GM23338 (cell line): ENCODE results near the gene CAMTA1. TPM values are rescaled to one million over a fixed set of nuclear protein-coding genes. Genes with fewer than 3 reads are reported as not detected.

ENCODE experiments used
- ATAC-seq: fragments of 200-7000 bp; cut with Tn5 transposase; 3 replicates; pipeline ENCODE4 v1.9.1; 2020
- DNase-seq: peaks from one replicate; pipeline ENCODE4 v3.0.0-alpha.2; 2015; ENCODE audit warnings: low spot score
- H2AFZ ChIP-seq: fragments of 200-600 bp; sonication (generic); 2 replicates; pipeline ENCODE4 v1.8.0; 2016; ENCODE audit warnings: antibody characterized with exemption, mild to moderate bottlenecking, moderate library complexity
- H3F3A ChIP-seq: fragments of 200-600 bp; sonication (generic); replicated peaks from 2 replicates; pipeline ENCODE4 v1.8.0; 2017; ENCODE audit warnings: antibody characterized with exemption, mixed run types, low read depth
- H3K27ac ChIP-seq: fragments of 200-600 bp; sonication (generic); 2 replicates; pipeline ENCODE4 v1.6.1; 2016; ENCODE audit warnings: low read depth
- H3K27me3 ChIP-seq: fragments of 200-600 bp; sonication (generic); 2 replicates; pipeline ENCODE4 v1.8.0; 2016; ENCODE audit warnings: mild to moderate bottlenecking, mixed run types, moderate library complexity; ENCODE audit not compliant: insufficient read depth
- H3K36me3 ChIP-seq: fragments of 200-600 bp; sonication (generic); 2 replicates; pipeline ENCODE4 v1.8.0; 2016; ENCODE audit warnings: mild to moderate bottlenecking; ENCODE audit not compliant: insufficient read depth
- H3K4me1 ChIP-seq: fragments of 200-600 bp; sonication (generic); 2 replicates; pipeline ENCODE4 v1.8.0; 2016; ENCODE audit warnings: mild to moderate bottlenecking, moderate library complexity; ENCODE audit not compliant: insufficient read depth
- H3K4me2 ChIP-seq: fragments of 200-600 bp; sonication (generic); 2 replicates; pipeline ENCODE4 v1.7.1; 2017; ENCODE audit warnings: mixed run types
- H3K4me3 ChIP-seq: fragments of 200-600 bp; sonication (generic); 2 replicates; pipeline ENCODE4 v1.6.1; 2016; ENCODE audit warnings: mixed run types
- H3K79me2 ChIP-seq: fragments of 200-600 bp; sonication (generic); replicated peaks from 2 replicates; pipeline ENCODE4 v1.8.0; 2017; ENCODE audit warnings: mild to moderate bottlenecking; ENCODE audit not compliant: insufficient read depth
- H3K9me2 ChIP-seq: fragments of 200-600 bp; sonication (generic); 2 replicates; pipeline ENCODE4 v1.8.0; 2017; ENCODE audit not compliant: insufficient read depth
- H4K20me1 ChIP-seq: fragments of 200-600 bp; sonication (generic); replicated peaks from 2 replicates; pipeline ENCODE4 v1.8.0; 2017; ENCODE audit warnings: mild to moderate bottlenecking; ENCODE audit not compliant: insufficient read depth
- H3K27ac Mint-ChIP-seq: 2 replicates; pipeline ENCODE4 v1.8.0; 2020; ENCODE audit warnings: inconsistent platforms, mild to moderate bottlenecking, moderate library complexity, mixed read lengths
- H3K27me3 Mint-ChIP-seq: 3 replicates; pipeline ENCODE4 v1.8.0; 2022; ENCODE audit warnings: low read depth, mild to moderate bottlenecking, moderate library complexity, mixed read lengths, inconsistent platforms; ENCODE audit not compliant: insufficient read depth, poor library complexity
- H3K36me3 Mint-ChIP-seq: 3 replicates; pipeline ENCODE4 v1.8.0; 2021; ENCODE audit warnings: low read depth, mild to moderate bottlenecking, inconsistent platforms, moderate library complexity, mixed read lengths
- H3K4me1 Mint-ChIP-seq: 3 replicates; pipeline ENCODE4 v1.8.0; 2020; ENCODE audit warnings: mild to moderate bottlenecking, inconsistent platforms, mixed read lengths
- H3K4me3 Mint-ChIP-seq: 3 replicates; pipeline ENCODE4 v1.8.0; 2021; ENCODE audit warnings: moderate library complexity, mild to moderate bottlenecking, inconsistent platforms, mixed read lengths
- H3K9me3 Mint-ChIP-seq: 3 replicates; pipeline ENCODE4 v1.8.0; 2020; ENCODE audit warnings: moderate library complexity, mild to moderate bottlenecking, inconsistent platforms, mixed read lengths
- CTCF ChIP-seq, 2 experiments: fragments of 200-600 bp in 1 of 2; sonication (generic) in 1 of 2; conservative IDR thresholded peaks; 2 replicates each; pipeline versions ENCODE4 v1.5.1 to v1.6.1; 2016 to 2017; ENCODE audit warnings: antibody characterized with exemption in 2 of 2, low read depth in 2 of 2, mild to moderate bottlenecking in 2 of 2, moderate library complexity in 1 of 2
- ETS1 ChIP-seq: IDR thresholded peaks from 2 replicates; pipeline ENCODE4 v1.6.1; 2016; ENCODE audit warnings: antibody characterized with exemption
- EZH2phosphoT487 ChIP-seq: fragments of 200-600 bp; sonication (generic); IDR thresholded peaks from one replicate; pipeline ENCODE4 v1.8.1; 2018; ENCODE audit warnings: antibody characterized with exemption; ENCODE audit not compliant: unreplicated experiment
- JUNB ChIP-seq: IDR thresholded peaks from one replicate; pipeline ENCODE4 v1.6.1; 2016; ENCODE audit warnings: antibody characterized with exemption; ENCODE audit not compliant: unreplicated experiment
- NANOG ChIP-seq: IDR thresholded peaks from 2 replicates; pipeline ENCODE4 v1.6.1; 2016; ENCODE audit warnings: antibody characterized with exemption, borderline replicate concordance
- POLR2AphosphoS5 ChIP-seq: IDR thresholded peaks from 2 replicates; pipeline ENCODE4 v1.6.1; 2016; ENCODE audit warnings: antibody characterized with exemption, low read depth
- REST ChIP-seq: IDR thresholded peaks from one replicate; pipeline ENCODE4 v1.6.1; 2018; ENCODE audit warnings: antibody characterized with exemption; ENCODE audit not compliant: unreplicated experiment
- STAT1 ChIP-seq: IDR thresholded peaks from one replicate; pipeline ENCODE4 v1.6.1; 2016; ENCODE audit warnings: antibody characterized with exemption; ENCODE audit not compliant: unreplicated experiment
- polyA plus RNA-seq: library from polyadenylated mRNA; unstranded; fragments of >200 nt; fragmentation: Nextera tagmentation; extraction: Ambion mirVana; gene quantifications from 2 replicates; pipeline ENCODE4 v1.2.1, GENCODE V29; 2016
- total RNA-seq: library from RNA; depleted of rRNA; stranded (reverse); fragments of >200 nt; shearing (Covaris generic); gene quantifications from 2 replicates; pipeline ENCODE4 v1.2.3, GENCODE V29; 2014

Gene CAMTA1
- total and polyA plus RNA-seq, 2 experiments from 2014 or later, result 115 to 519 TPM

GRCh38 chr1:7558481-7558880, 773.2 kb downstream of the CAMTA1 start:
- H3K27ac Mint-ChIP-seq, result no peak overlapping the region
- H3K4me3 Mint-ChIP-seq, result no peak overlapping the region
- no peaks in the 10 kb centered on the region for H3K9me2 ChIP-seq
- no peaks in the 10 kb centered on the region for H3K36me3 ChIP-seq
- no peak overlapping the region for H2AFZ ChIP-seq
- no peaks in the 10 kb centered on the region for H3K4me1 ChIP-seq
- H3K4me3 ChIP-seq, result no peak overlapping the region
- no peak overlapping the region for H3K27ac ChIP-seq
- no peaks in the 10 kb centered on the region; the same call in 1 of the 3 replicates for H3K9me3 Mint-ChIP-seq
- no peaks in the 10 kb centered on the region for H3K27me3 ChIP-seq
- no peaks in the 10 kb centered on the region for H3K36me3 Mint-ChIP-seq
- peaks cover 2% of the 10 kb centered on the region; the same call in 1 of the 3 replicates for H3K4me1 Mint-ChIP-seq
- no peaks in the 10 kb centered on the region for H3K79me2 ChIP-seq
- no peaks in the 10 kb centered on the region for H3F3A ChIP-seq
- H3K4me2 ChIP-seq, result no peak overlapping the region
- DNase-seq, result no peak
- peaks cover 17% of the 10 kb centered on the region for H3K27me3 Mint-ChIP-seq
- ATAC-seq, result no peak
- no peaks in the 10 kb centered on the region for H4K20me1 ChIP-seq
- TF ChIP-seq REST (no peak), EZH2phosphoT487 (no peak), ETS1 (no peak), POLR2AphosphoS5 (no peak), NANOG (no peak), JUNB (no peak)

GRCh38 chr1:7558921-7559869, 773.9 kb downstream of the CAMTA1 start:
- no peaks in the 10 kb centered on the region for H3K9me2 ChIP-seq
- no peaks in the 10 kb centered on the region for H3K36me3 Mint-ChIP-seq
- no peaks in the 10 kb centered on the region for H3K36me3 ChIP-seq
- H3K27me3 Mint-ChIP-seq, result peaks cover 17% of the 10 kb centered on the region
- H3K9me3 Mint-ChIP-seq, result no peaks in the 10 kb centered on the region; the same call in 1 of the 3 replicates
- H3K27ac ChIP-seq, result no peak overlapping the region
- H3K4me1 ChIP-seq, result no peaks in the 10 kb centered on the region
- TF ChIP-seq NANOG (no peak), EZH2phosphoT487 (no peak), JUNB (no peak), REST (no peak), ETS1 (no peak), CTCF (conservative IDR thresholded peaks at IDR 0.05; ENCODE audit: low read depth in 2 of 2) (no peak), STAT1 (no peak)
- no peak overlapping the region for H2AFZ ChIP-seq
- no peak for ATAC-seq
- no peak for DNase-seq
- H3K4me2 ChIP-seq, result no peak overlapping the region
- H3K4me3 ChIP-seq, result no peak overlapping the region
- no peak overlapping the region for H3K27ac Mint-ChIP-seq
- no peaks in the 10 kb centered on the region for H3K27me3 ChIP-seq
- H3K4me3 Mint-ChIP-seq, result no peak overlapping the region
- no peaks in the 10 kb centered on the region for H3K79me2 ChIP-seq
- no peaks in the 10 kb centered on the region for H4K20me1 ChIP-seq
- H3F3A ChIP-seq, result no peaks in the 10 kb centered on the region
- peaks cover 2% of the 10 kb centered on the region; the same call in 1 of the 3 replicates for H3K4me1 Mint-ChIP-seq
